SK-N-SH (cell line): ENCODE measurements around the gene GGACT.

ENCODE experiments used
- GABPA ChIP-seq: IDR thresholded peaks from 2 replicates; pipeline ENCODE4 v1.4.0; 2012; ENCODE audit warnings: low read depth, mild to moderate bottlenecking
- JUND ChIP-seq: IDR thresholded peaks from 2 replicates; pipeline ENCODE4 v1.4.0; 2012
- NRF1 ChIP-seq: IDR thresholded peaks from 2 replicates; pipeline ENCODE4 v1.6.1; 2012; ENCODE audit warnings: low read depth, mild to moderate bottlenecking, low read length
- RAD21 ChIP-seq: IDR thresholded peaks from 2 replicates; pipeline ENCODE4 v1.6.1; 2012; ENCODE audit warnings: mild to moderate bottlenecking, low read length
- RFX5 ChIP-seq: IDR thresholded peaks from 2 replicates; pipeline ENCODE4 v1.6.1; 2012; ENCODE audit warnings: mild to moderate bottlenecking, improper control_type of control experiment, low read length
- TAF1 ChIP-seq: IDR thresholded peaks from 2 replicates; pipeline ENCODE4 v1.6.1; 2012; ENCODE audit warnings: low read depth, mild to moderate bottlenecking, low read length, moderate library complexity, borderline replicate concordance
- TF ChIP-seq, protein P1 (sequence below): fragments of 200-600 bp; sonication (generic); IDR thresholded peaks from 2 replicates; pipeline ENCODE4 v1.6.1; 2017; ENCODE audit warnings: antibody characterized with exemption, mild to moderate bottlenecking, moderate library complexity
- TF ChIP-seq, protein P2 (sequence below): IDR thresholded peaks from 2 replicates; pipeline ENCODE4 v1.6.1; 2012; ENCODE audit warnings: mild to moderate bottlenecking, low read depth, low read length, moderate library complexity

GRCh38 chr13:100637380-100637779 lies 48.8 kb upstream of the GGACT start:
- TF ChIP-seq JUND: no peak
- no peak for TF ChIP-seq RAD21
- TF ChIP-seq, protein P1, sequence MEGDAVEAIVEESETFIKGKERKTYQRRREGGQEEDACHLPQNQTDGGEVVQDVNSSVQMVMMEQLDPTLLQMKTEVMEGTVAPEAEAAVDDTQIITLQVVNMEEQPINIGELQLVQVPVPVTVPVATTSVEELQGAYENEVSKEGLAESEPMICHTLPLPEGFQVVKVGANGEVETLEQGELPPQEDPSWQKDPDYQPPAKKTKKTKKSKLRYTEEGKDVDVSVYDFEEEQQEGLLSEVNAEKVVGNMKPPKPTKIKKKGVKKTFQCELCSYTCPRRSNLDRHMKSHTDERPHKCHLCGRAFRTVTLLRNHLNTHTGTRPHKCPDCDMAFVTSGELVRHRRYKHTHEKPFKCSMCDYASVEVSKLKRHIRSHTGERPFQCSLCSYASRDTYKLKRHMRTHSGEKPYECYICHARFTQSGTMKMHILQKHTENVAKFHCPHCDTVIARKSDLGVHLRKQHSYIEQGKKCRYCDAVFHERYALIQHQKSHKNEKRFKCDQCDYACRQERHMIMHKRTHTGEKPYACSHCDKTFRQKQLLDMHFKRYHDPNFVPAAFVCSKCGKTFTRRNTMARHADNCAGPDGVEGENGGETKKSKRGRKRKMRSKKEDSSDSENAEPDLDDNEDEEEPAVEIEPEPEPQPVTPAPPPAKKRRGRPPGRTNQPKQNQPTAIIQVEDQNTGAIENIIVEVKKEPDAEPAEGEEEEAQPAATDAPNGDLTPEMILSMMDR: no peak
- no peak for TF ChIP-seq TAF1
- no peak for TF ChIP-seq RFX5
- TF ChIP-seq, protein P2, sequence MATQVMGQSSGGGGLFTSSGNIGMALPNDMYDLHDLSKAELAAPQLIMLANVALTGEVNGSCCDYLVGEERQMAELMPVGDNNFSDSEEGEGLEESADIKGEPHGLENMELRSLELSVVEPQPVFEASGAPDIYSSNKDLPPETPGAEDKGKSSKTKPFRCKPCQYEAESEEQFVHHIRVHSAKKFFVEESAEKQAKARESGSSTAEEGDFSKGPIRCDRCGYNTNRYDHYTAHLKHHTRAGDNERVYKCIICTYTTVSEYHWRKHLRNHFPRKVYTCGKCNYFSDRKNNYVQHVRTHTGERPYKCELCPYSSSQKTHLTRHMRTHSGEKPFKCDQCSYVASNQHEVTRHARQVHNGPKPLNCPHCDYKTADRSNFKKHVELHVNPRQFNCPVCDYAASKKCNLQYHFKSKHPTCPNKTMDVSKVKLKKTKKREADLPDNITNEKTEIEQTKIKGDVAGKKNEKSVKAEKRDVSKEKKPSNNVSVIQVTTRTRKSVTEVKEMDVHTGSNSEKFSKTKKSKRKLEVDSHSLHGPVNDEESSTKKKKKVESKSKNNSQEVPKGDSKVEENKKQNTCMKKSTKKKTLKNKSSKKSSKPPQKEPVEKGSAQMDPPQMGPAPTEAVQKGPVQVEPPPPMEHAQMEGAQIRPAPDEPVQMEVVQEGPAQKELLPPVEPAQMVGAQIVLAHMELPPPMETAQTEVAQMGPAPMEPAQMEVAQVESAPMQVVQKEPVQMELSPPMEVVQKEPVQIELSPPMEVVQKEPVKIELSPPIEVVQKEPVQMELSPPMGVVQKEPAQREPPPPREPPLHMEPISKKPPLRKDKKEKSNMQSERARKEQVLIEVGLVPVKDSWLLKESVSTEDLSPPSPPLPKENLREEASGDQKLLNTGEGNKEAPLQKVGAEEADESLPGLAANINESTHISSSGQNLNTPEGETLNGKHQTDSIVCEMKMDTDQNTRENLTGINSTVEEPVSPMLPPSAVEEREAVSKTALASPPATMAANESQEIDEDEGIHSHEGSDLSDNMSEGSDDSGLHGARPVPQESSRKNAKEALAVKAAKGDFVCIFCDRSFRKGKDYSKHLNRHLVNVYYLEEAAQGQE: no peak
- TF ChIP-seq GABPA: no peak
- no peak for TF ChIP-seq NRF1
